ENCODE results near the gene SV2C. TPM values are rescaled to one million over a fixed set of nuclear protein-coding genes. Genes with fewer than 3 reads are reported as not detected.

SV2C gene
- total RNA-seq, 1 donor from 2014 or later: not detected

DNA sequence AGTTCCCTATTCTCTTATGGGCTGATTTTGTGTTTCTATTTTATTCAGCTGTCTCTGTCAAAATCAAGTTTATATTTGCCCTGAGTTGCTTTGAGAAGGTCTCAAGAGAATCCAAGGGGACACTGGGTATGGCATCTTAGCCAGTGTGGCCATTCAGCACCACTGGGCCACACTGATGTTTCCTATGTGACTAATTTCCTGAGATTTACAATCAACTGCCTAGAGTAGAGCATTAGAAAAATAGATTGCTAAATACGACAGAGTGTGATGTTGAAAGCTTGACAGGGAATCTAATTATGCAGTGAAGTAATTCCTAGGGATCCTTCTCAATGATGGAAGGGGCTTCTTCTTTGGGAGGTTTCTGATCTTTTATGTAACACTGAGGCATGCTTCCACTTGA lies 141.7 kb downstream of the SV2C start:
- Histone ChIP-seq H3K27me3 (ENCODE audit: control insufficient read depth, insufficient read depth, low read length) (no peaks in the 10 kb centered on the region), H3K4me3 (ENCODE audit: low read depth, low read length) (no peak overlapping the region), H3K36me3 (ENCODE audit: control insufficient read depth, insufficient read depth, low read length) (no peaks in the 10 kb centered on the region)
- no peak for DNase-seq (ENCODE audit: low read depth)
- FAIRE-seq: no peak
- no peak for TF ChIP-seq CTCF (IDR thresholded peaks at IDR 0.05; ENCODE audit: insufficient read depth, low read length, severe bottlenecking)

DNA sequence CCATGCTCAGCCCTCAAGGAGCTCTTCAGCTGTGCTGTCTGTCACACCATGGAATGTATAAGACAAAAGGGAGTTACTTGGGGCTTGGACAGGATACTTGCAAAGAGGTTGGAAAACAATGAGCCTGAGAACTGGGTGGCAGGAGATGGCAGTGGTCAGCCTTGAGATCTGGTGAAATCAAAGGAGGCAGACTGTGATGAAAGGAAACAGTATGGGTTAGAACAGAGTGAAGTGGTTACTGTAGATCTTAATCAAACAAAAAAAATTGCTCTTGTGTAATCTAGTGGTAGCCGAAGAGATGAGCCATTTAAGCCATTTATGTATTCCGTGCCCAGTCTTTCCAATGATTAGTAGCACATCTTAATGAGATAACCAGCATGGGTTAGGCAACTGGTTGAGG lies 142.2 kb downstream of the SV2C start:
- Histone ChIP-seq H3K36me3 (ENCODE audit: control insufficient read depth, insufficient read depth, low read length) (no peaks in the 10 kb centered on the region), H3K27me3 (ENCODE audit: control insufficient read depth, insufficient read depth, low read length) (no peaks in the 10 kb centered on the region), H3K4me3 (ENCODE audit: low read depth, low read length) (no peak overlapping the region)
- no peak for TF ChIP-seq CTCF (IDR thresholded peaks at IDR 0.05; ENCODE audit: insufficient read depth, low read length, severe bottlenecking)
- no peak for FAIRE-seq
- DNase-seq (ENCODE audit: low read depth): no peak

GRCh38 chr5:76229900-76230299 lies 146.7 kb downstream of the SV2C start:
- H3K4me3 ChIP-seq (ENCODE audit: low read depth, low read length): no peak overlapping the region
- DNase-seq (ENCODE audit: low read depth) (no peak), FAIRE-seq (no peak)
- H3K27me3 ChIP-seq (ENCODE audit: control insufficient read depth, insufficient read depth, low read length): no peaks in the 10 kb centered on the region
- H3K36me3 ChIP-seq (ENCODE audit: control insufficient read depth, insufficient read depth, low read length): no peaks in the 10 kb centered on the region
- no peak for TF ChIP-seq CTCF (IDR thresholded peaks at IDR 0.05; ENCODE audit: insufficient read depth, low read length, severe bottlenecking)

- no peak overlapping the region for H3K4me3 ChIP-seq (ENCODE audit: low read depth, low read length)
- DNase-seq (ENCODE audit: low read depth) (no peak), FAIRE-seq (no peak)
- no peaks in the 10 kb centered on the region for H3K36me3 ChIP-seq (ENCODE audit: control insufficient read depth, insufficient read depth, low read length)
- no peaks in the 10 kb centered on the region for H3K27me3 ChIP-seq (ENCODE audit: control insufficient read depth, insufficient read depth, low read length)
- no peak for TF ChIP-seq CTCF (IDR thresholded peaks at IDR 0.05; ENCODE audit: insufficient read depth, low read length, severe bottlenecking)
These were observed 147.6 kb downstream of the SV2C start for GRCh38 chr5:76230711-76231285.

DNA sequence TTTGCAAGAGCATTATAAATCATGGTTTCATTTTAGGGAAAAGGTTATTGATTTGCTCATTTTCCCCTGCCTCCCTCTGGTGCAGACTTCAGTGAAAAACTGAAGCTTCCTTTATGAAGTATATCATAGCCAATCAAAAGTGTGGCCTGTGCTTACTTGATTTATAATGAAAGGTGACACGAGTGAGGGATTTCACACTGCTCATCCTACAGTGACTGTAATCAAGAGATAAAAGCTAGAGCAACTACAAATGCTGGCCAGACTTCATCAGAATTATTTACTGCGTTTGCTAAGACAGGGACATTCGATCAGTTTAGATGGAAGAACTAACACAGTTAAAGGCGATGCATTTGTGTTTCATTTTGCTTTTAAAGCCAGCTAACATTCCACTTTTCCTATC lies 151.5 kb downstream of the SV2C start:
- no peaks in the 10 kb centered on the region for H3K36me3 ChIP-seq (ENCODE audit: control insufficient read depth, insufficient read depth, low read length)
- no peaks in the 10 kb centered on the region for H3K27me3 ChIP-seq (ENCODE audit: control insufficient read depth, insufficient read depth, low read length)
- DNase-seq (ENCODE audit: low read depth): no peak
- H3K4me3 ChIP-seq (ENCODE audit: low read depth, low read length): no peak overlapping the region
- TF ChIP-seq CTCF (IDR thresholded peaks at IDR 0.05; ENCODE audit: insufficient read depth, low read length, severe bottlenecking): no peak
- no peak for FAIRE-seq

DNA sequence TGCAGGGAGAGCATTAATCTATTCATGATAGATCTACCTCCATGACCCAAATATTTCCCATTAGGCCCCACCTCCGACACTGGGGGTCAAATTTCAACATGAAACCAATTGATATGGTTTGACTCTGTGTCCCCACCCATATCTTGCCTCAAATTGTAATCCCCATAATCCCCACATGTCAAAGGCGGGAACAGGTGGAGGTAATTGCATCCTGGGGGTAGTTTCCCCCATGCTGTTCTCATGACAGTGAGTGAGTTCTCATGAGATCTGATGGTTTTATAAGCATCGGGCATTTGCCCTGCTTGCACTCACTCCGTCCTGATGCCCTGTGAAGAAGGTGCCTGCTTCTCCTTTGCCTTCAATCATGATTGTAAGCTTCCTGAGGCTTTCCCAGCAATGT lies 153.5 kb downstream of the SV2C start:
- DNase-seq (ENCODE audit: low read depth): no peak
- Histone ChIP-seq H3K36me3 (ENCODE audit: control insufficient read depth, insufficient read depth, low read length) (no peaks in the 10 kb centered on the region), H3K27me3 (ENCODE audit: control insufficient read depth, insufficient read depth, low read length) (no peaks in the 10 kb centered on the region), H3K4me3 (ENCODE audit: low read depth, low read length) (no peak overlapping the region)
- TF ChIP-seq CTCF (IDR thresholded peaks at IDR 0.05; ENCODE audit: insufficient read depth, low read length, severe bottlenecking): no peak
- no peak for FAIRE-seq

Data from bronchial epithelial cell (primary cell).